Stromal cell of bone marrow (primary cell): ENCODE measurements around the gene SYS1.
A peak's percentile ranks its signal among the peaks of the same experiment; 100 is the strongest.

Experiments used
- DNase-seq: peaks from one replicate; pipeline ENCODE4 v3.0.0-alpha.2; 2012; ENCODE audit warnings: low read depth

The SYS1 gene

DNA sequence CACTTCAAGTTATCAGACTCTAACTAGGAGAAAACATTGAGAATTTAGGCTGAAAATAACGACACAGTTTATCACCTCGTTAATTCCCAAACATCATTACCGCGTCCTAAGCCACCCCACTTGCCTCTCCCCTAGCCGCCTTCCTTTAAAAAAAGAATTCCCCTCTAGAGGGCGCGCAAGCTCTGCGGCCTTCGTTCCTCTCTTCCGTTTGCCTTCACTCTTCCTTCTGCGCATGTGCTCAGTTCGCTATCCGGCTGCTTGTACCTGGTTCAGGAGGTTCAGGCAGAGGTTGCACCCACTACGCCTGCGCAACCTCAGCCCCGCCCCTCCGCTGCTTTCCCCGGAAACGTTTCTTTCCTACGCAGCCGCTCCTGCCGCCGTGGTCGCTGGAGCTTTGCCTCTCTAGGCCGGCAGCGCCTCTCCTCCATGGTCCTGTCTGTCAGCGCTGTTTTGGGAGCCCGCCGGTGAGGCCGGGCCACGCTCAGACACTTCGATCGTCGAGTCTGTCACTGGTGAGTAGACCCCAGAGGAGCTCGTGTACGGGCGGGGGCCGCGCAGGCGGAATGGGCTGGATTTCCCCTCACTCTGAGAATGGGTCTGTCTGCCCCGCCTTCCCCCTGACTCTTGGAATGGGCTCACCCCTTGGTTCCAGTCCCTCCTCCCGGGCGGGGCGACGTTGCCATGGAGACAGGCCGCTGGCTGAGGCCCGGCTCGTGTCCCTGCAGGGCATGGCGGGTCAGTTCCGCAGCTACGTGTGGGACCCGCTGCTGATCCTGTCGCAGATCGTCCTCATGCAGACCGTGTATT, at the start of gene SYS1:
TSS of gene SYS1 (plus strand) at position 353 of the 807 bp plus-strand sequence. CDS start at position 729, 376 bp downstream.
- peak; percentile 96 for DNase-seq

DNA sequence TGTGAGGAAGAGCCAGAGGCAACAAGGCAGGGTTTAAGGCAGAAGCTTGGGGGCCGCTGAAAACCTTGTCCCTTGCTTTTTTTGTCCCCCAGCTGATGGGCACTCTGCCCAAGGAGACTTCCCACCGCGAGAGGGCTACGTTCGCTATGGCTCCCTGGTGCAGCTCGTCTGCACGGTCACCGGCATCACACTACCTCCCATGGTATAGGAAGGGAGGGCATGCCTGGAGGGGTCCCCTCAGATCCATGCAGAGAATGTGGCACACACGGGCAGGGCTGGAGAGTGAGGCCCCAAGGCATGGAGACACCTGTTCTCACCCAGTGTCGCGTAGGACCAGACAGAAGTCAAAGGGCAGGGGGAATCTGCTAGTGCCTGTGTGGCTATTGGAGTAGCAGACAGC, 49.0 kb upstream of the SYS1 start:
- DNase-seq: no peak

DNA sequence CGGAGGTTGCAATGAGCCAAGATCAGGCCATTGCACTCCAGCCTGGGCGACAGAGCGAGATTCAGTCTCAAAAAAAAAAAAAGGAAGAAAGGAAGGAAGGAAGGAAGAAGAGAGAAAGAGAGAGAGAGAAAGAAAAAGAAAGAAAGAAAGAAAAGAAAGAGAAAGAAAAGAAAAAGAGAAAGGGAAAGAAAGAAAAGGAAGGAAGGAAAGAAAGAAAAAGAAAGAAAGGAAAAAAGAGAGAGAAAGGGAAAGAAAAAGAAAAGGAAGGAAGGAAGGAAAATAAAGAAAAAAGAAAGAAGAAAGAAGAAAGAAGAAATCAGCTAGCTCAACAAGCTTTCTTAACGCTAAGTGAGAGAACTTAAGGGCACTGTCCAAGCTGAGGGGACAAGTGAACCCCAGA, 47.3 kb upstream of the SYS1 start:
- no peak for DNase-seq

DNA sequence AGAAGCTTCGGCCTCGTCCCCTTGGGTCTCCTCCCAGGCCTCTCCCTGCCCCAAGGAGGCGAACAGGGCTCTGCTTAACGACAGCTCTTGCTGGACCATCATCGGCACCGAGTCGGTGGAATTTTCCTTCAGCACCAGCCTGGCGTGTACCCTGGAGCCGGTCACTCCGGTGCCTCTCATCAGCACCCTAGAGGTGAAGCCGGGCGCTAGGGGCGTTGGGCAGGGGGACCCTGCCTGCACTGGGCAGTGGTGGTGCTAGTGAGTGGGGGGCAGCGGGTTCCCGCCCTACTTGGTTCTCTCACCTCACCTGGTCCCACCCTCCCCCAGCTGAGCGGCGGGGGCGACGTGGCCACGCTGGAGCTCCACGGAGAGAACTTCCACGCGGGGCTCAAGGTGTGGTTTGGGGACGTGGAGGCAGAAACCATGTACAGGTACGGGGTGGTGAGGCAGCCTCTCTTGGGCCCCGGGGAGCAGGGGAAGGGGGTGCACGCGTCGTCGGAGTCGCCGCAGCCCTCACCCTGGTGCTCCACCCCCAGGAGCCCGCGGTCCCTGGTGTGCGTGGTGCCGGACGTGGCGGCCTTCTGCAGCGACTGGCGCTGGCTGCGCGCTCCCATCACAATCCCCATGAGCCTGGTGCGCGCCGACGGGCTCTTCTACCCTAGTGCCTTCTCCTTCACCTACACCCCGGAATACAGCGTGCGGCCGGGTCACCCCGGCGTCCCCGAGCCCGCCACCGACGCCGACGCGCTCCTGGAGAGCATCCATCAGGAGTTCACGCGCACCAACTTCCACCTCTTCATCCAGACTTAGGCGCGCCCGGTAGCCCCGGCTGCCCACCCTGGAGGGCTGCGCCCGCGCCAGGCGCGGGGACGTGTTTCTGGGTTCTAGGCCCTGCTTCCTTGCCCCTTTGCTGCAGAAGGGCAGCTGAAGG, 46.5 kb upstream of the SYS1 start:
- DNase-seq: no peak

DNA sequence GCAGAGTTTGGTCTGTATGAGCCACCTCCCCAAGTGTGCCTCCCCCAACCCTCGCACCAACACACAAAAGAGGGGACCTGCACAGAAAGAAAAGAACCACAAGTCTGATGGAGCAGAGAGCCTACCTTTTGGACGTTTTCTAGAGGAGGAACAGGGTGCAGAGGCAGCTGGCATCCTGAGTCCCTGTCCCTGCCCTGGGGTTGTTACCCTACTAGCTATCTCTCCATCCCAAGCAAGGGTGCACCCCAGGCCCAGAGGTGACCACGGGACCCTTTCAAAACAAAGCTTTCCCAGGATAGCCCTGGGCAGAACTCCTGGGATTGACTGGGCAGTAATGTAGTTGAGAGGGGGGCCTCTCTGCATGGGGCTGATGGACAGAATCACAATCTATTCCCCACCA, 45.1 kb upstream of the SYS1 start:
- no peak for DNase-seq

DNA sequence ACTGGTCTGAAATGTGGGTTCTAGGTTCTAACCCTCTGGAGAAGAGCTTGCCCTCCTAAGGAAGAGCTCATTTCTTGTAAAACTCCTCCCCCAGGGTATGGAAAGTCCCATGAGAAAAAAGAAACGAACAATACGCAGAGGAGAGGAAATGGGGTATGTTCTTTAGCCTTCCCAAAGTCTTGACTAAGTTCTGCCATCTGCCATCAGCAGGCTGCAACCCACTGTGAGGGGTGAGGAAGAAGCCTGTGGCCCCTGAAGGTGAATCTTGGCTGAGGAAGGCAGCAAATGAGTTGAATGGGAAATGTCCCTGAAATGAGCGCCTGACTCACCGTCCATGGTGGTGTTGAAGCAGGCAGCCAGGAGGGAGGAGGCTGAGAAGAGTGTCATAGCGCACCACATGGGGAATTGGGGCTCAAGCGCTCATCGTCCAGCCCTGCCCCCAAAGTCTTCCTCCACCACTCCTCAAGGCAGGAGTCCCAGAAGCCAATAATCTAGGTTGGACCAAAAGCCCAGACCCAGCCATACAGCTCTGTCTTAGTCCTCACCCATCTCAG, 44.5 kb upstream of the SYS1 start:
- DNase-seq: no peak

DNA sequence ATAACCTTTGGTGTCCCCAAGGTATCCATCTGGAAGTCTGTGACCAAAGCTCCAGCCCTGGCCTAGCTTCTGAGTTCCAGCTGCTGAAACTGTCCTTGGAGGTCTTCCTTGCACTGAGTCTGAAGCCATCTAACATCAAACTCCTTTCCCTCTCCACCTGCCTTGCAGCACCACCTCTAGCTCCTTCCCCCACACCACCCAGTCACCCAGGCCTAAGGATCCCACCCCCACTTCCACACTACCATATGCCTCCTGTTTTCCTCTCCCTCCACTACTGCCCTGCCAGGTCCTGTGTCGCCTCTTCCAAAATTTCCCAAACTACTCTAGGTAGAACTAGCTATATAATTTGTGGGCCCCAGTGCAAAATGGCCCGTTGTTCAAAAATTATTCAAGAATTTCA, 44.0 kb upstream of the SYS1 start:
- no peak for DNase-seq

DNA sequence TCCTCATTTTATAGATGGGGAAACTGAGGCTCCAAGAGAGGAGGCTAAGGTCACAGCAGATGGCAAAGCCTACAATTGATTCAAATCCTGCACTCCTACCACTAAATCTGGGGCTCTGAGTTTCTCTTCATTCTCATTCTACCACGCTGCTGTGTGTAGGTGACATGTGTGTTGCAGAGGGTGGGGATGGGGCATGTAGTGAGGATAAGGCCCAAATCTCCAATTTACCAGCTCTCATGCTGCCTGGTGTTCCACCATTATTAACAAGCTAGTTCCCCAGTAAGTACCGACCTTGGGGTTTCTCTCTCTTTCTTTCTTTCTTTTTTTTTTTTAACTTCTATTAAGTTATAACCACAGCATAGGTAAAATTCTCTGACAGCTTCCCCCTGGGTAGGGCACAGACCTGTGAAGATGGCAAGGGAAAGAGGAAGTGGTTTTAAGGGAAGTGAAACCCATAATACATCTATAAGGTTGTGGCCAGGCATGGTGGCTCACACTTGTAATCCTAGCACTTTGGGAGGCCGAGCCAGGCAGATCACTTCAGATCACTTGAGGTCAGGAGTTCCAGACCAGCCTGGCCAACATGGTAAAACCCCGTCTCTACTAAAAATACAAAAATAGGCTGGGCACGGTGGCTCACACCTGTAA, 41.9 kb upstream of the SYS1 start:
- DNase-seq: no peak

DNA sequence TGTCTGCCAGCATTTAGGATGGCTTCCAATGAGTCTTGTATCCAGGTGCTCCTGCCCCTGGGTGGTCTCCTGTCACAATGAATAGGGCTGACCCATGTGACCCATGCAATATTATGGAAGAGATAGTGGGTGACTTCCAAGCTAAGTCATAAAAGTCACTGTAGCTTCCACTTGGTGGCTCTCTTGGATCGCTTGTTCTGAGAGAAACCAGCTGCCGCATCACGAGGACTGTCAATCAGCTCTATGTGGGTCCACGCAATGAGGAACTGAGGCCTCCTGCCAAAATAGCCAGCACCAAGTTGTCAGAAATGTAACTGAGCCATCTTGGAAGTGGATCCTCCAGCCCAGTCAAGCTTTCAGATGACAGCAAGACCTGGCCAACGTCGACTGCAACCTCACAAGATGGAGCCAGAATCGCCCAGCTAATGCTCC, 40.0 kb upstream of the SYS1 start:
- peak; percentile 41 for DNase-seq

DNA sequence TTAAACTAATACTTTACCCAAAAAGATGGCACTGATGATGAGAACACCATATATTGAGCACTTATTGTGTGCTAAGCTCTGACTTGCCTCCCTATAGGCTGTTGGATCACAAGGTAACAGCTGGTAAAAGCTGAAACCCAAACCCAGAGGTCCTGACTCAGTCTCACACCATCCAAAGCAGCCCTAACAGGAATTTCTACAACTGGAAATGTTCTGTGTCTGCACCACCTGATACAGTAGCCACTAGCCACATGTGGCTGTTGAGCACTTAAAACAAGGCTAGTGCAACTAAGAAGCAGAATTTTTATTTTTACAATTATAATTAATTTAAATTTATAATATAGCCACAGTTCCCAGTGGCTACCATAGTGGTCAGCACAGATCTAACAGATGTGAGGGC, 39.2 kb upstream of the SYS1 start:
- no peak for DNase-seq

DNA sequence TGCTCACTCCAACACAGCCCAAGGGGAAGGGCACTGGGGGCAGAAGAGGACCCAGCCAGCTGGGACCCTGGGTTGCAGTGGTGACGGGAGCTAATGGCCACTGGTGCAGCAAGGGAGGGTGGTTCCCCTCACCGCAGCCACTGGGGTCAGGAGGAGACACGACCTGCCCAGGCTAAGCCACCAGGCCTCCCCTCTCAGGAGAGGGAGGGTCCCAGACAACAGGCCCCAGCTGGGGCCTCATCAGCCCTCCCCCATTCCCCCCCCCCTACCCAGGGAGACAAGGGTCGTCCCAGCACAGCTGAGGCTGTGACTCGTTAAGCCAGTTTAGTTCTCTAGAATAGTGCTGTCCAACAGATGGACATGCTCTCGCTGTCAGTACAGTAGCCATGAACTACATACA, 37.6 kb upstream of the SYS1 start:
- DNase-seq: no peak

DNA sequence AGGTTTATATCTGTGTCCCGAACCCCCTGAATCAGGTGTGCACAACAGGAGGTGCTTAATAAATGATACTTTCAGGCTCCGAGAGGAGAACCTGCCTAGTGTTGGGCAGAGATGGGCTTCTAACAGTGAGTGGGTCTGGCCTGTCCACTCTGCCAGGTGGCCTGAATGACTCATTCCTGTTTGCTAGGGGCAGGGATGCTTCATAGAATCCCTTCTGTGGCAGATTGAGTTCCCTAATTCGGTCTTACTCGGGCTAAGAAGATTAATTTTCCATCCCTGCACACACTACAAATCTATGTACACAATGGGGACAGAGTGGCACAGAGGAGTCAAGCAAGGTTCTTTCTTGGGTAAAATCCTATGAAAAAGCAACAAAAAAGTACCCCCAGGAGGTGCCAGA, 34.5 kb upstream of the SYS1 start:
- DNase-seq: no peak

DNA sequence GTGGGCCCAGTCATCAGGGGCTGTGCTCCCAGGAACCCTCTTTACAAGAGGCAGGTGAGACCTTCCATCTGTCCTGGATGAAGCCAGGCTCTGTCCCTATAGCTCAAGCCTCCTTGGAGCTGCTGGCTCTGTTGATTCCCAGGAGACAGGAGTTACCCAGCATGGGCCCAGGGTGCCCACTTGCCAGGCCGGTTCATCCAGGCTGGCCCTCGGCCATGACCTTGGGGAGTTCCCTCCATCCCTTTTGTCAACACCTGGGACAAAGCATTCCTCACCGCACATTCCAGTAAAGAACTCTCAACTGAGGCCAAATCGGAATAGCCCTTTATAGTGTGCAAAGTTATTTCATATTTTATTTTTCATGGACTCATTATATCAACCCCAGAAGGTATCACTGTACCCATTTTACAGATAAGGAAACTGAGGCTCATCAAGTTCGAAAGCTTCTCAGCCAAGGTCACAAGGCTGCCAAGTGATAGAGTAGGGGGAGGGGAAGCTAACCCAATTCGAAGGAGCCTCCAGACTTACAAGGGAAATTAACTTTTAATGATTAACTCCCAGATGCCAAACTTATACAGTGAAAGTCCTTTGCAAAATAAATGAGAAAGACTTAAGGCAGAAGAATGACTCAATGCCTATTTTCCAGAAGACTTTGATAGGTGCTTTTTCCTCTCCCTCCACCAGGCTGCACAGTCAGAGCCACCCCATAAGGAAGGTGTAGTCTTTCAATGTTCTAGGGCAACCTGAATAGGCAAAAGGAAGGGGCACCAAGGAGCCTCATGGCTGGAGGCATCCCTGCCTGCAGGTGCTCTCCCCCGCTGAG, 33.2 kb upstream of the SYS1 start:
- no peak for DNase-seq

DNA sequence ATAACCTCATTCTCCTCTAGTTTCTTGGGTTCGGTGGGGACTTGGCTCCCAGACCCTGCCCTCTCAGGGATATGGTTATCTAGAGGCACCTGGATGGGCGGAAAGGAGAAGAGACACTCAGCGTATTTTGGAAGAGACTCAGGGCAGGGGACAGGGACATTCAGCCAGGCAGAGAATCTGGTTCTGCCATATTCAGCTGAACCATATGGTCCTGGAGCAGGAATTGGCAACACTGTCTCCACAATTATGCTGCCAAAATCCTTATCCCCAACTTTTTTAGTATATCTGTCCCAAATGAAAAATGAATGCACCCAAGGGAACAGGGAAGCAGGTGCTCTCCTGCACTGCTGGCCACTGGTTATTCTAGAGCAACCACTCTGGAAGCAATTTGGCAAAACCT, 32.5 kb upstream of the SYS1 start:
- DNase-seq: no peak

DNA sequence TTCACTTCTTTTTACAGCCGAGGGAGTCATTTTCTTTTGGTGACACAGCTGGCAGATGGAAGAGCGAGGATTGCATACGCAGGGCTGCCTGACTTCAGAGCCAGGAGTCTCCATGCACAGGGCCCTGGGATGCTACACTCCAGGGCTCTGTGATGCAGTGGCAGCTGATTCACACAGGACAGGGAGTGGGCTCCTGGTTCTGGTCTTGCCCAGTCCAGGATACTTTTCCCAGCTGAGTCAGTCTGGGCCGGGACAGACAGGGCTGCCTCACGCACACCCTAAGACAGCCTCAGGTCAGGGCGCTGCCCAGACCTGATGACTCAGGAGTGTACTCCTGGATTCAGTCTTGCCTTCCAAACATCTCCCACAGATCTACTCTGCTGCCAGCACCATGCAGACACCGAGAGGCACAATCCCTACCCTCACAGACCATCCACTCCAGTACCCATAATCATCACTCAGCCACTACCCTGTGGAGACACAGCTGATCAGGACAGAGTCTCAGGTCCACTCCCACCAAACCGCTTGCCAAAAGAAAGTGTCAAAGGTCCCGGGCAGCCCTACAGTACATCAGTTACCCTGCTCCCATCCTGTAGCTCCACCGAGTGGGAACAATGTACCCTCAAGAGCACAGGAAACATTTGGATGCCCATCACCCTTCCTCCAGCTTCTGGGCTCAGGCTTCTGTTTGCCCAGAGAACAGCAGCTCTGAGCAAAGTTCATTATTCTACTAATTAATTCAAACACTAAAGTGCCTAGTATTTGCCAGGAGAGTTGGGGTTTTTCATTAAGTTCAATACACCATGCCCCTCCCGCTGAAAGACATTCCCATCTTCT, 26.2 kb upstream of the SYS1 start:
- peak; percentile 85 for DNase-seq

DNA sequence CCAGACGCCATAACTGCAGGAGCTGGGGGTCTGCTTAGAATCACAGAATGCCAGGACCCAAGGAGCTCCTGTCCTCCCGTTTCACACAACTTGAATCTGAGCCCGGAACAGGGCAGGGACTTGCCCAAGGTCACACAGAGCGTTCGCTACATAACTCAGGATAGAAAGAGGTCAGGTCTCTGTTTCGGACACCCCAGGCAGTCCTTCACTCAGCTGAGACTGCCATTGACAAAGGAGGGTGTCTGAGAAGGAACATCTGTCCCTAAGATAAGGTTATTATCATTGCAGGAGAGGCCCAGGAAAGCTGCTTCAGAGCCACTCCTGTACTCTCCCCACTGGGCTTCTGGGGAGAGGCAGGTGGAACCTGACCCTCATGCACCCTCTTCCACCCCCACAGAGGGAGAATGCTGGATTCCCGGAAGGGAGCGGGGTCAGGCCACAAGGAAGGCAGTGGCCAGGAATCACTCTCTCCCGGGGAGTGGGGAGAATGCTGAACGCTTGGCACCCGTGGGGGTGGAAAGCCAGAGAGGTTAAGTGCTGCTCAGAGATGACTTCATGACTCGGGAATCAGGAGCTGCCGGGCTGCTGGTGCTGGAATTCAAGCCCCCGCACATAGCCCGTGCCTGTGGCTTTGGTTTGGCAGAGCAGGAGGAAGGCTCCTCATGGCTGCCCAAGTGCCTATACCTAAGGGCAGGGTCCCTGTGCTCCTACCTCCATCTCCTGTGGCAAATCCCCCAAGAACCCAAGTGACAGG, 25.4 kb upstream of the SYS1 start:
- DNase-seq: peak; percentile 79

DNA sequence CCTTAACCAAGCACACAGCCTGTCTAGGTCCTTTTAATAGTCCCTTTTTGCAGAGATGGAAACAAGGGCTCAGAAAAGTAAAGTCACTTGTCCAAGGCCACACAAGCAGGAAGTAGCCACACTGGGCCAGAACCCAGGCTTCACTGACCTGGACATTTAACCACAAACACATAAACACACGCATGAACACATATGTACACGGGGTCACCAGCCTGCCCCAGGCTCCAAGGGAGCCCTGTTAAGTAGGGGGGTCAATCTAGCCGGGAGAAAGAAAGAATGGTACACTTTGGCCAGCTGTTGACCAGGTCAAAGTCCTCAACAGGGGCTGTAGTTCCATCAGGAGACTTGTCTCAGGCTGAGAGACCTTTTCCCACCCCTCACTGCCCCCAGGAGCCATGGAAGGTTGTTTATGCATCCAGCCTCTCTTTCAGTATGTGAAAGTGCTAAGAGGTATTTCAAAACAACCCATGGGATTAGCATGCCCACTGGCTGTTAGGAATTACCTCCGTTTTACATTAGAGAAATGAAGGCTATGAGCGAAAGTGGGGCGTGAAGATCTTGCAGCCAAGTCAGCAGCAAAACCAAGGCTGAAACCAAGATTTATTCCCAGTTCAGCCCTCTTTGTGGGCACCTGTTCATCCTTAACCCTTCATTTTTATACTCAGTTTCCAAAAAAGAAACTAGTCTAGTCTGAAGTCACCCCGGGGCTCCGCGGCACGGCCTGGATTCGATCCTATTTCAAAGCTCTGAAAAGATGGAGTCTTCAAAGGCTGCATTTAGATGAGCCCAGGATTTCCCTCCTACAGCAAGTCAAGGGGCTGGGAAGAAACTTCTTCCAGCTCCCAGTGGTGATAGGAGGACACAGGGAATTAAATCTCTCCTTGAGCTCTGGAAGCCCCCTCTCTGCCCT, 24.6 kb upstream of the SYS1 start:
- no peak for DNase-seq

DNA sequence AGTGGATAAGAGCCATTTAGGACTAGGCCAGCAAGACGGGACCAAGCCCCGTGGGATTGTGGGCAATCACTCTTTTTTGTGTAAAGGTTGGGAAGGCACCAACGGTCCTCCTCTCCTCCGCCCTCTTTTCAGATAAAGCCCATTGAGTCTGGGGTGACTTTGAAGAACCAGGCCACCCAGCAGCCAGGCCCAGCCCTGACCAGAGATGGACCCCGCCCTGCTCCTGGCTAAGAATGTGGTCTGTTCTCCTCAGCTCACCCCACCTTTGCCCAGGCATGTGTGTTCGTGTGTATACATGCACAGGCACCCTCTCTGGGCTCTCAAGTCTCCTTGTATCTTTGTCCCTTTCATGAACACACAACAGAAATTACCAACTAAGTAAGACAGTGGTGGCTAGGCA, 23.9 kb upstream of the SYS1 start:
- DNase-seq: no peak

DNA sequence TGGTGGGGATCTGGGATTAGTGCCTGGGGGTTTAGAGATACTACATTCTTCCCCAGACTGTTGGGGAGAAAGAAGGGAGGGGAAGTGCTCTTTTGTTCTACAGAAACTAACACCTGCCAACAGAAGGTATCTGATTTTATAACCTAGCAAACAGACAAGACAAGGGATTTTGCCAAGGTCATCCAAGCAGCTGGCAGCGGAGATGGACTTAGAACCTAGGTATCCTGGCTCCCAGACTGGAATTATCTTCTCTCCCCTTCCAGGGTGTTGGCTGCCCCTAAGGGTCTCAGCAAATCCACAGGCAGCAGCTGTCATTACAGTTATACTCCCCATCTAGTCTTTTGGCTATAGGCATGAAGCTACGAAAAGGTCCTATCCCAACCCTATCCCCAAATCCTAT, 23.2 kb upstream of the SYS1 start:
- no peak for DNase-seq
